LNCaP clone FGC (cell line): ENCODE data around the gene ZNF550.
"Not testable (repeated sequence)": the region's sequence is repeated elsewhere in the genome, so short reads cannot be mapped to it uniquely, and the experiment has no call there.

Experiments
- DNase-seq: peaks from one replicate; pipeline ENCODE4 v3.0.0-alpha.2; 2011; ENCODE audit warnings: low read depth
- H3K4me3 ChIP-seq: 2 replicates; pipeline ENCODE4 v1.5.1; 2011; ENCODE audit warnings: mild to moderate bottlenecking, low read depth, low read length, control low read depth
- CTCF ChIP-seq: IDR thresholded peaks from 2 replicates; pipeline ENCODE4 v1.5.1; 2012; ENCODE audit warnings: mild to moderate bottlenecking; ENCODE audit not compliant: control insufficient read depth, insufficient read depth; ENCODE audit errors: extremely low read depth

Gene ZNF550

GRCh38 chr19:57537953-57538547 is 21.6 kb downstream of the ZNF550 start:
- no peak overlapping the region for H3K4me3 ChIP-seq
- no peak for TF ChIP-seq CTCF
- no peak for DNase-seq

- H3K4me3 ChIP-seq, result peak within 1 kb of the TSS; percentile 68
- TF ChIP-seq CTCF, result no peak
- DNase-seq, result peak; percentile 93
Observed at GRCh38 chr19:57527136-57527881, 32.4 kb downstream of the ZNF550 start, which contains the start of gene ZNF549. Gene ZNF549, plus strand, starts transcription at chr19:57527356. Its CDS starts 218 bp downstream, at chr19:57527574.

GRCh38 chr19:57518021-57518420 is 41.6 kb downstream of the ZNF550 start:
- not testable (repeated sequence) for DNase-seq, H3K4me3 ChIP-seq

GRCh38 chr19:57515255-57515654 is 44.4 kb downstream of the ZNF550 start:
- no peak for TF ChIP-seq CTCF
- no peak for DNase-seq
- no peak overlapping the region for H3K4me3 ChIP-seq

- no peak overlapping the region for H3K4me3 ChIP-seq
- no peak for TF ChIP-seq CTCF
- DNase-seq, result no peak
Observed at GRCh38 chr19:57512845-57513244, 46.8 kb downstream of the ZNF550 start.

- no peak overlapping the region for H3K4me3 ChIP-seq
- no peak for TF ChIP-seq CTCF
- no peak for DNase-seq
Observed at GRCh38 chr19:57511484-57511883, 48.2 kb downstream of the ZNF550 start.

- DNase-seq, result no peak
- TF ChIP-seq CTCF, result no peak
- H3K4me3 ChIP-seq, result no peak overlapping the region
Observed at GRCh38 chr19:57506163-57506562, 53.5 kb downstream of the ZNF550 start.

- peak overlapping the region; percentile 75 for H3K4me3 ChIP-seq
- not testable (repeated sequence) for DNase-seq
Observed at GRCh38 chr19:57500400-57500799, 59.3 kb downstream of the ZNF550 start.

- H3K4me3 ChIP-seq, result peak within 1 kb of the TSS; percentile 75
- peak; percentile 91 for DNase-seq
Observed at GRCh38 chr19:57499680-57500395, 59.8 kb downstream of the ZNF550 start, which contains the start of gene ZNF773. Gene ZNF773, plus strand, starts transcription at chr19:57499938. Its CDS starts 143 bp downstream, at chr19:57500081.

- not testable (repeated sequence) for DNase-seq, H3K4me3 ChIP-seq
Observed at GRCh38 chr19:57499332-57499679, 60.4 kb downstream of the ZNF550 start.

GRCh38 chr19:57488299-57488644 is 71.4 kb downstream of the ZNF550 start:
- H3K4me3 ChIP-seq, result peak overlapping the region; percentile 81
- DNase-seq, result peak; percentile 25
